HCT116 (cell line): ENCODE results near the gene DUSP28. TPM values are rescaled to one million over a fixed set of nuclear protein-coding genes. Genes with fewer than 3 reads are reported as not detected.

Source experiments
- ATAC-seq: fragments of 200-7000 bp; cut with Tn5 transposase; 2 replicates; pipeline ENCODE4 v1.9.1; 2020; ENCODE audit warnings: mild to moderate bottlenecking, moderate library complexity
- BruUV-seq: library from RNA; stranded (reverse); fragments of 400-500 nt; replicated peaks from 2 replicates; lab custom pipeline; 2021; lab: Mats Ljungman, UMichigan
- CTCF ChIA-PET: fragments of 300-600 bp; sonication (Branson Sonifier 250); formaldehyde crosslinking; loops from one replicate; lab custom pipeline; 2021; ENCODE audit warnings: antibody characterized with exemption; lab: Charles Lee
- POLR2A ChIA-PET: fragments of 300-600, 350-600 bp; sonication (Branson Sonifier 250); formaldehyde crosslinking; loops from one replicate; lab custom pipeline; 2021; ENCODE audit warnings: antibody characterized with exemption; lab: Charles Lee
- RAD21 ChIA-PET, 2 experiments: fragments of 300-600 bp; sonication (Branson Sonifier 250); formaldehyde crosslinking; loops; one replicate each; lab custom pipeline; 2023; ENCODE audit warnings: low total read pairs in 2 of 2; ENCODE audit not compliant: uncharacterized antibody in 2 of 2, unreplicated experiment in 2 of 2, low non-redundant PET in 1 of 2; lab: Charles Lee
- DNase-seq: peaks from one replicate; pipeline ENCODE4 v3.0.0-alpha.2; 2010; ENCODE audit warnings: low read depth, low spot score
- H2AFZ ChIP-seq: fragments of 200-600 bp; shearing (Covaris generic), sonication (generic); 2 replicates; pipeline ENCODE4 v1.6.1; 2017; ENCODE audit warnings: low read depth, mixed run types, mixed read lengths, antibody characterized with exemption, low read length; ENCODE audit not compliant: poor library complexity, severe bottlenecking
- H3K27ac ChIP-seq: 2 replicates; pipeline ENCODE4 v1.5.1; 2012; ENCODE audit warnings: low read depth, low read length
- H3K27me3 ChIP-seq: fragments of 200-600 bp; sonication (generic); 2 replicates; pipeline ENCODE4 v1.6.1; 2016; ENCODE audit warnings: mixed run types, low read length, mixed read lengths; ENCODE audit not compliant: insufficient read depth
- H3K36me3 ChIP-seq, 2 experiments: fragments of 200-500 bp in 1 of 2; fragments of 200-600 bp in 1 of 2; sonication (Bioruptor generic) in 1 of 2; sonication (generic) in 1 of 2; 2 replicates each; pipeline versions ENCODE4 v1.5.1 to v1.6.1; 2014 to 2016; ENCODE audit warnings: low read length in 2 of 2, inconsistent platforms in 1 of 2, mixed read lengths in 1 of 2, mixed run types in 1 of 2; ENCODE audit not compliant: insufficient read depth in 2 of 2, control insufficient read depth in 1 of 2
- H3K4me1 ChIP-seq, 2 experiments: fragments of 200-600 bp in 1 of 2; sonication (generic) in 1 of 2; 2 replicates each; pipeline versions ENCODE4 v1.5.1 to v1.6.1; 2012 to 2017; ENCODE audit warnings: low read length in 2 of 2, inconsistent platforms in 1 of 2, mild to moderate bottlenecking in 1 of 2, mixed read lengths in 1 of 2, mixed run types in 1 of 2, moderate library complexity in 1 of 2; ENCODE audit not compliant: insufficient read depth in 2 of 2, control insufficient read depth in 1 of 2
- H3K4me2 ChIP-seq: fragments of 200-600 bp; sonication (generic); 2 replicates; pipeline ENCODE4 v1.6.1; 2017; ENCODE audit warnings: mixed run types, low read length, mixed read lengths
- H3K4me3 ChIP-seq, 2 experiments: fragments of 200-600 bp in 1 of 2; sonication (generic) in 1 of 2; replicated peaks in 1 of 2; 2 replicates each; pipeline ENCODE4 v1.5.1; 2011 to 2016; ENCODE audit warnings: low read length in 2 of 2, control low read depth in 1 of 2, low read depth in 1 of 2, mild to moderate bottlenecking in 1 of 2, mixed read lengths in 1 of 2, mixed run types in 1 of 2
- H3K79me2 ChIP-seq: fragments of 200-600 bp; sonication (generic); 2 replicates; pipeline ENCODE4 v1.6.1; 2017; ENCODE audit warnings: mild to moderate bottlenecking, mixed run types, low read length, moderate library complexity, mixed read lengths; ENCODE audit not compliant: insufficient read depth
- H3K9ac ChIP-seq: fragments of 200-600 bp; sonication (generic); 2 replicates; pipeline ENCODE4 v1.6.1; 2016; ENCODE audit warnings: low read length, mixed read lengths
- H3K9me2 ChIP-seq: fragments of 200-600 bp; sonication (generic), shearing (Covaris generic); 2 replicates; pipeline ENCODE4 v1.6.1; 2017; ENCODE audit warnings: mixed run types, mild to moderate bottlenecking, moderate library complexity; ENCODE audit not compliant: insufficient read depth
- H3K9me3 ChIP-seq, 2 experiments: fragments of 200-500 bp in 1 of 2; fragments of 200-600 bp in 1 of 2; sonication (Bioruptor generic) in 1 of 2; sonication (generic) in 1 of 2; 2 replicates each; pipeline ENCODE4 v1.6.1; 2014 to 2017; ENCODE audit warnings: low read length in 2 of 2, mixed read lengths in 2 of 2, inconsistent platforms in 1 of 2, low read depth in 1 of 2, mild to moderate bottlenecking in 1 of 2, mixed run types in 1 of 2, moderate library complexity in 1 of 2; ENCODE audit not compliant: control insufficient read depth in 1 of 2, insufficient read depth in 1 of 2
- H4K20me1 ChIP-seq: fragments of 200-600 bp; sonication (generic), shearing (Covaris generic); 2 replicates; pipeline ENCODE4 v1.6.1; 2017; ENCODE audit warnings: mixed run types, mild to moderate bottlenecking, moderate library complexity; ENCODE audit not compliant: insufficient read depth
- ATF3 ChIP-seq: IDR thresholded peaks from 2 replicates; pipeline ENCODE4 v1.6.1; 2012
- CTCF ChIP-seq, 3 experiments: fragments of 200-600 bp in 1 of 3; sonication (generic) in 1 of 3; IDR thresholded peaks in 2 of 3; conservative IDR thresholded peaks in 1 of 3; 2 replicates each; pipeline ENCODE4 v1.5.1; 2012 to 2017; ENCODE audit warnings: low read depth in 2 of 3, low read length in 2 of 3, antibody characterized with exemption in 1 of 3, borderline replicate concordance in 1 of 3, control low read depth in 1 of 3, mild to moderate bottlenecking in 1 of 3, mixed read lengths in 1 of 3, mixed run types in 1 of 3, moderate library complexity in 1 of 3; ENCODE audit not compliant: insufficient read depth in 1 of 3
- ELF1 ChIP-seq: IDR thresholded peaks from 2 replicates; pipeline ENCODE4 v1.6.1; 2012; ENCODE audit warnings: low read depth, borderline replicate concordance
- EZH2 ChIP-seq: fragments of 200-600 bp; sonication (generic); IDR thresholded peaks from 2 replicates; pipeline ENCODE4 v1.6.1; 2017; ENCODE audit warnings: antibody characterized with exemption, mixed run types
- EZH2phosphoT487 ChIP-seq: fragments of 200-600 bp; IDR thresholded peaks from 2 replicates; pipeline ENCODE4 v1.6.1; 2018; ENCODE audit warnings: antibody characterized with exemption, borderline replicate concordance
- JUND ChIP-seq: IDR thresholded peaks from 2 replicates; pipeline ENCODE4 v1.6.1; 2012
- POLR2A ChIP-seq: IDR thresholded peaks from 2 replicates; pipeline ENCODE4 v1.7.0; 2011; ENCODE audit warnings: borderline replicate concordance; ENCODE audit not compliant: insufficient read depth, insufficient read length; ENCODE audit errors: extremely low read depth
- POLR2AphosphoS5 ChIP-seq: IDR thresholded peaks from 2 replicates; pipeline ENCODE4 v1.6.1; 2011; ENCODE audit warnings: mild to moderate bottlenecking, low read depth, low read length, moderate library complexity
- RAD21 ChIP-seq: IDR thresholded peaks from 2 replicates; pipeline ENCODE4 v1.6.1; 2012; ENCODE audit warnings: low read depth, mild to moderate bottlenecking
- REST ChIP-seq: IDR thresholded peaks from 2 replicates; pipeline ENCODE4 v1.6.1; 2012; ENCODE audit warnings: low read depth
- SIN3A ChIP-seq: IDR thresholded peaks from 2 replicates; pipeline ENCODE4 v1.6.1; 2012; ENCODE audit warnings: low read depth
- SP1 ChIP-seq: IDR thresholded peaks from 2 replicates; pipeline ENCODE4 v1.6.1; 2012; ENCODE audit warnings: low read depth
- SRF ChIP-seq: IDR thresholded peaks from 2 replicates; pipeline ENCODE4 v1.6.1; 2012; ENCODE audit warnings: low read depth
- TCF7L2 ChIP-seq: IDR thresholded peaks from 2 replicates; pipeline ENCODE4 v1.7.0; 2011; ENCODE audit warnings: borderline replicate concordance, inconsistent platforms; ENCODE audit not compliant: insufficient read depth, insufficient read length; ENCODE audit errors: extremely low read depth
- YY1 ChIP-seq: IDR thresholded peaks from 2 replicates; pipeline ENCODE4 v1.6.1; 2011; ENCODE audit warnings: low read length, low read depth, moderate library complexity, mild to moderate bottlenecking; ENCODE audit not compliant: insufficient replicate concordance; ENCODE audit errors: extremely low read depth
- ZNF274 ChIP-seq: fragments of 200-500 bp; sonication (Bioruptor generic); IDR thresholded peaks from 2 replicates; pipeline ENCODE4 v1.6.1; 2014; ENCODE audit warnings: mild to moderate bottlenecking, low read depth, low read length, inconsistent platforms
- intact Hi-C: fragments of 100-400 bp; cut with micrococcal nuclease; formaldehyde crosslinking; loops from 2 replicates; pipeline ENCODE4 v1.10.0; 2022
- total RNA-seq: library from RNA; stranded (reverse); gene quantifications from one replicate; pipeline ENCODE4 v1.2.1, GENCODE V29; 2021; ENCODE audit not compliant: unreplicated experiment

The DUSP28 gene
- total RNA-seq, 1 experiment from 2014 or later, result 5.6 TPM

- TF ChIP-seq CTCF (IDR thresholded peaks at IDR 0.05 in 2 of 3, conservative IDR thresholded peaks at IDR 0.05 in 1 of 3; ENCODE audit: borderline replicate concordance in 1 of 3, insufficient read depth in 1 of 3, low read depth in 2 of 3, low read length in 2 of 3) (no peak), POLR2AphosphoS5 (no peak), ATF3 (no peak), ELF1 (no peak), RAD21 (no peak)
- TF ChIP-seq, all 23 proteins: peak for 0
These were observed 48.6 kb upstream of the DUSP28 start (continued) for GRCh38 chr2:240511351-240512108.

- DNase-seq (no peak), ATAC-seq (no peak)
- RAD21 ChIA-PET, result no interaction called here
- Histone ChIP-seq H3K9me3 (no peaks in the 10 kb centered on the region), H3K36me3 (no peaks in the 10 kb centered on the region; a peak in 1 of 4 replicates), H3K27ac (no peak overlapping the region), H3K4me3 (no peak overlapping the region), H3K27me3 (no peaks in the 10 kb centered on the region), H3K4me1 (peaks cover 0 to 6% of the 10 kb centered on the region in 2 experiments; a peak in 2 of 4 replicates), H3K9ac (no peak overlapping the region), H2AFZ (no peak overlapping the region), H3K9me2 (no peaks in the 10 kb centered on the region), H4K20me1 (no peaks in the 10 kb centered on the region), H3K79me2 (no peaks in the 10 kb centered on the region), H3K4me2 (no peak overlapping the region)
- intact Hi-C loops, result loop anchor here (5.0 kb wide), 2 partner anchors 55 to 330 kb away; partner anchors contain the start of gene RNPEPL1
- BruUV-seq, result no TSS peak
- POLR2A ChIA-PET, result no interaction called here
- CTCF ChIA-PET, result no interaction called here
- TF ChIP-seq EZH2, result no peak
- TF ChIP-seq ZNF274, result no peak
- no peak for TF ChIP-seq REST
- TF ChIP-seq SRF, result no peak
- no peak for TF ChIP-seq SIN3A
- TF ChIP-seq POLR2A, result no peak
- no peak for TF ChIP-seq TCF7L2
- no peak for TF ChIP-seq JUND
- TF ChIP-seq EZH2phosphoT487, result no peak
- no peak for TF ChIP-seq YY1
- TF ChIP-seq CTCF (IDR thresholded peaks at IDR 0.05 in 2 of 3, conservative IDR thresholded peaks at IDR 0.05 in 1 of 3; ENCODE audit: borderline replicate concordance in 1 of 3, insufficient read depth in 1 of 3, low read depth in 2 of 3, low read length in 2 of 3), result no peak
- no peak for TF ChIP-seq SP1
These were observed 48.1 kb upstream of the DUSP28 start for GRCh38 chr2:240512109-240512485.
